ENCODE data around the gene IFNAR1. TPM values are rescaled to one million over a fixed set of nuclear protein-coding genes. Genes with fewer than 3 reads are reported as not detected.

The IFNAR1 gene
- total and polyA plus RNA-seq, 2 donors (not counting 3 experiments of a cell fraction or from before 2014, with no cell fraction given) = 16.2 to 47.8 TPM

- H3K27me3 ChIP-seq (ENCODE audit: control insufficient read depth in 2 of 2, insufficient read depth in 2 of 2, low read length in 2 of 2) = no peaks in the 10 kb centered on the region
- ChIA-PET POLR2A (no interaction called here), CTCF (interaction anchor here (0.7 to 1.5 kb wide), 2 partner anchors 10 to 31 kb away, joined by 3 to 4 read pairs; no protein-coding TSS in a partner anchor)
- no peak overlapping the region for H3K4me2 ChIP-seq (ENCODE audit: insufficient read depth, low read length)
- H2AFZ ChIP-seq (ENCODE audit: low read depth, low read length) = no peak overlapping the region
- H3K27ac ChIP-seq (ENCODE audit: insufficient read depth, low read depth, low read length) = no peak overlapping the region
- H3K36me3 ChIP-seq (ENCODE audit: control insufficient read depth in 2 of 2, extremely low read depth in 1 of 2, insufficient read depth in 2 of 2, low read length in 2 of 2) = no peaks in the 10 kb centered on the region
- BruUV-seq (replicated peaks) = no TSS peak
- dilution Hi-C loops (cut with MboI; ENCODE audit: extremely low pct_ligation_motif_present, low sequenced_read_pairs) = no loop called here
- no peaks in the 10 kb centered on the region for H3K4me1 ChIP-seq (ENCODE audit: control insufficient read depth, extremely low read depth, insufficient read depth, low read length)
- FAIRE-seq = no peak
- no peak overlapping the region for H3K9ac ChIP-seq (replicated peaks; ENCODE audit: extremely low read depth, insufficient read depth, low read length)
- no peak overlapping the region for H3K4me3 ChIP-seq (replicated peaks in 1 of 3; ENCODE audit: insufficient read depth in 1 of 3, low read depth in 1 of 3, low read length in 3 of 3)
- H4K20me1 ChIP-seq (replicated peaks; ENCODE audit: control insufficient read depth, extremely low read depth, insufficient read depth, low read length) = no peaks in the 10 kb centered on the region
- H3K9me1 ChIP-seq (replicated peaks; ENCODE audit: control insufficient read depth, extremely low read depth, insufficient read depth, low read length) = no peaks in the 10 kb centered on the region
- intact Hi-C loops (cut with micrococcal nuclease) = no loop called here
- no peaks in the 10 kb centered on the region for H3K79me2 ChIP-seq (ENCODE audit: control insufficient read depth, insufficient read depth, low read length)
- no peaks in the 10 kb centered on the region for H3K9me3 ChIP-seq (replicated peaks; ENCODE audit: control insufficient read depth, insufficient read depth, low read length)
- DNase-seq (ENCODE audit: low read depth, low spot score) = no peak
- TF ChIP-seq POLR2AphosphoS5 (IDR thresholded peaks at IDR 0.05; ENCODE audit: insufficient read depth, low read depth, low read length) (no peak), POLR2A (IDR thresholded peaks at IDR 0.05; ENCODE audit: low read depth, low read length) (no peak), CTCF (IDR thresholded peaks at IDR 0.05; ENCODE audit: extremely low read depth in 1 of 2, insufficient read depth in 1 of 2, low read depth in 1 of 2, low read length in 2 of 2) (no peak), JUN (IDR thresholded peaks at IDR 0.05; ENCODE audit: borderline replicate concordance, insufficient read depth, insufficient read length, low read depth) (no peak), FOS (IDR thresholded peaks at IDR 0.05; ENCODE audit: borderline replicate concordance, insufficient read depth, low read length) (no peak), GATA2 (IDR thresholded peaks at IDR 0.05; ENCODE audit: insufficient read depth, insufficient read length, low read depth, low read length) (no peak), EZH2 (IDR thresholded peaks at IDR 0.05; ENCODE audit: borderline replicate concordance, low read depth, low read length, severe bottlenecking) (no peak), MYC (IDR thresholded peaks at IDR 0.05; ENCODE audit: low read depth, low read length) (no peak), MAX (IDR thresholded peaks at IDR 0.05; ENCODE audit: insufficient read depth, insufficient read length) (no peak)
Measured at GRCh38 chr21:33392284-33392985, 67.7 kb downstream of the IFNAR1 start.
